ENCODE data around the gene ANGEL2. TPM values are rescaled to one million over a fixed set of nuclear protein-coding genes. Genes with fewer than 3 reads are reported as not detected.
A peak's percentile ranks its signal among the peaks of the same experiment; 100 is the strongest.

Gene ANGEL2
- total RNA-seq, 1 donor from 2014 or later = 16.4 TPM

DNA sequence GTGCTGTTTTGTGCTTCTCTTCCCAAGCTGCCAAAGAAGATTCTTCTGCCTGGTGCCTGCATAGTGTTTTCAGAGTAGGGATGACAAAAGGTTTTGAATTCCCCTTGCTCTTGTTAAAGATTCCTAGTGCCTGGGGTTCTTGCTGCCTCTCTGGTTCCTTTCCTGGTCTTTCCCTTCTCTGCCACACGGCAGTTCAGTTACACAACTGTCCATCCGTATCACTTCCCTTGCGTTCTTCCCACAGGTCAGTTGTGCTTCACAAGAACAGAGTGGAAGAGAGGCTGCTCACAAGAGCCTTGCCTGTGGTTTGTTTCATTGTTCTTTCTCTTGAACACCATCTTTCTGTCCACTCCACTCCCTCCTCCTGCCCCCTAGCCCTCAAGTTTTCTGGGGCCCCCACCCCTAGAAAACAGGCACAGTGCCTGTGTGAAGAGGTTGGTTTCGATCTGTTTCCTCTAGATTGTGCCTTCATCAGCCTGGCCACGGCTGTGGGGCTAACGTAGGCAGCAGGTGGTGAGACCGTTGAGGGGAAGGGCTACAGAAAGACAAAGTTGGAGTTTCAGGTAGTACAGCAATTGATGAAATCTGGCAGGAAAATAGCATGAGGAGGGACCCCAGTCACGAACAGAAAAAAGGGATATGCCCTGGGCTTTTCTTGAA lies 59.6 kb downstream of the ANGEL2 start:
- H3K36me3 ChIP-seq = no peaks in the 10 kb centered on the region
- no peak overlapping the region for H3K27ac ChIP-seq (replicated peaks)
- TF ChIP-seq, protein P1, sequence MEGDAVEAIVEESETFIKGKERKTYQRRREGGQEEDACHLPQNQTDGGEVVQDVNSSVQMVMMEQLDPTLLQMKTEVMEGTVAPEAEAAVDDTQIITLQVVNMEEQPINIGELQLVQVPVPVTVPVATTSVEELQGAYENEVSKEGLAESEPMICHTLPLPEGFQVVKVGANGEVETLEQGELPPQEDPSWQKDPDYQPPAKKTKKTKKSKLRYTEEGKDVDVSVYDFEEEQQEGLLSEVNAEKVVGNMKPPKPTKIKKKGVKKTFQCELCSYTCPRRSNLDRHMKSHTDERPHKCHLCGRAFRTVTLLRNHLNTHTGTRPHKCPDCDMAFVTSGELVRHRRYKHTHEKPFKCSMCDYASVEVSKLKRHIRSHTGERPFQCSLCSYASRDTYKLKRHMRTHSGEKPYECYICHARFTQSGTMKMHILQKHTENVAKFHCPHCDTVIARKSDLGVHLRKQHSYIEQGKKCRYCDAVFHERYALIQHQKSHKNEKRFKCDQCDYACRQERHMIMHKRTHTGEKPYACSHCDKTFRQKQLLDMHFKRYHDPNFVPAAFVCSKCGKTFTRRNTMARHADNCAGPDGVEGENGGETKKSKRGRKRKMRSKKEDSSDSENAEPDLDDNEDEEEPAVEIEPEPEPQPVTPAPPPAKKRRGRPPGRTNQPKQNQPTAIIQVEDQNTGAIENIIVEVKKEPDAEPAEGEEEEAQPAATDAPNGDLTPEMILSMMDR (IDR thresholded peaks at IDR 0.05; ENCODE audit: borderline replicate concordance) = no peak
- intact Hi-C loops (cut with micrococcal nuclease) = no loop called here
- no peak overlapping the region for H3K4me3 ChIP-seq
- peaks cover 55% of the 10 kb centered on the region for H3K27me3 ChIP-seq (ENCODE audit: low read depth)
- H3K4me1 ChIP-seq = peaks cover 11% of the 10 kb centered on the region
- no peaks in the 10 kb centered on the region for H3K9me3 ChIP-seq (replicated peaks)
- DNase-seq = no peak

DNA sequence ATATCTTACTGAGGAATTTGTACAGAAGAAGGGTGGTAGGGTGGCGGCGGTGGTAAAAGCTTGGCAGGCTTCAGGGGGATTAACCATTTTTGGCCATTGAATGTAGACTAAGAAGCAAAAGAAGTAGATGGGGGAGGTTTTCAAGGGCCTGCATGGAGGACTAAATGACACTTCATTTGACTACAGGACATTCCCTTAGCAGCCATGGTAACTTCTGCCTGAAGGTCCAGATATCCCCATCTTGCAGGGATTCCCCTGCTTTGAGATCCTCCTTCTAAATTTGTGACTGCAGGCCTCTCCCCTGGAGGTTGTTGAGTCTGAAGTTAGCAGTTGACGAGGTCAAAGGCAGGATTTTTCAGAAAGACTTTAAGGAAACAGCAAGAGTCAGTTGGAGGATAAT lies 60.6 kb downstream of the ANGEL2 start:
- DNase-seq = no peak
- TF ChIP-seq, protein P1 (IDR thresholded peaks at IDR 0.05; ENCODE audit: borderline replicate concordance) = no peak
- intact Hi-C loops (cut with micrococcal nuclease) = no loop called here
- Histone ChIP-seq H3K27ac (replicated peaks) (no peak overlapping the region), H3K4me3 (no peak overlapping the region), H3K27me3 (ENCODE audit: low read depth) (peaks cover 61% of the 10 kb centered on the region), H3K36me3 (no peaks in the 10 kb centered on the region), H3K9me3 (replicated peaks) (no peaks in the 10 kb centered on the region), H3K4me1 (peaks cover 21% of the 10 kb centered on the region)

DNA sequence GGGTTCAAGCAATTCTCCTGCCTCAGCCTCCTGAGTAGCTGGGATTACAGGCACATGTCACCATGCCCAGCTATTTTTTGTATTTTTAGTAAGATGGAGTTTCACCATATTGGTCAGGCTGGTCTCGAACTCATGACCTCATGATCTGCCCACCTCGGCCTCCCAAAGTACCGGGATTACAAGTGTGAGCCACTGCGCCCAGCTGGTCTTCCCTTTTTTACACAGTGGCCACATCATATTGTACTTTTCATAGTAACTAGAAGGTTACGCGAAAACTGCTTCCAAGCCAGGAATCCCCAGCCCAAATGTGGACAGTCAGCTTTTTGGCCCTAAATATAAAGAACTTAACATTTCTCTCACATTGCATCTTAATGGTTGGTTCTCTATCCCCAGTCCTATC lies 61.2 kb downstream of the ANGEL2 start:
- Histone ChIP-seq H3K27me3 (ENCODE audit: low read depth) (peaks cover 64% of the 10 kb centered on the region), H3K36me3 (no peaks in the 10 kb centered on the region), H3K9me3 (replicated peaks) (no peaks in the 10 kb centered on the region), H3K4me3 (no peak overlapping the region), H3K4me1 (peaks cover 26% of the 10 kb centered on the region), H3K27ac (replicated peaks) (no peak overlapping the region)
- no peak for DNase-seq
- intact Hi-C loops (cut with micrococcal nuclease) = no loop called here
- TF ChIP-seq, protein P1 (IDR thresholded peaks at IDR 0.05; ENCODE audit: borderline replicate concordance) = no peak

DNA sequence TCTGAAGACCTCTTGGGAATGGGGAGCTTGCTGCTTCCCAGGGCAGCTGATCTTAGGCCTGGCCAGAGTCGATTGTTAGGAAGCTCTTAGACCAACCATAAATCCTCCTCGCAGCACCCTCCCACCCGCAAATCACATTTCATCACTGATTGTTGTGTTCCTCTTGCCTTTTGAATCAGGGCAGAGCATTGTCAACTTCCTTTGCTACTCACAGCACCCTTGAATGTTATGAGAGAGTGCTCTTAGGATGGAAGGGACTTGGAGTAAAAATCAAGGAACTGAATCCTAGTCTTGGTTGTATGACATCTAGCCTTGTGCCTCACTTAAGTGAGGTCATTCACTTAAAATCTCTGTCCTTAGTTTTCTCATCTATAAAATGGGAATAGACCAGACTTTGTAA lies 62.3 kb downstream of the ANGEL2 start:
- no peaks in the 10 kb centered on the region for H3K36me3 ChIP-seq
- intact Hi-C loops (cut with micrococcal nuclease) = no loop called here
- peaks cover 26% of the 10 kb centered on the region for H3K4me1 ChIP-seq

DNA sequence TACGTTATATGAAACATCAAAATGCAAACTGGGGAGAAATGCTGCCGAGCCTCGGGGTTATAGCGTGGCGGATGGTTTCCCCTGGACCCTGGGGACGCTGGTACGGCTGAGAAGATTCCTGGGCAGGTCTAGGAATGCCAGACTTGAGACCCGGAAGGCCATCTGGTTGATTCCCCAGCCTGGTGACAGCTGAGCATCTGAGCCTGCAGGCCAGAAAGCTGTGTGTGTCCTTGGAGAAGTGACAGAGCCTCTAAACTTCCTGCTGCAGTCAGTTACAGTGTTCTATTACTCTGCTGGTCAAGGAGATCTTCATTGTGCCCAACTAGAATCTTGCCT lies 63.1 kb downstream of the ANGEL2 start:
- H3K9me3 ChIP-seq (replicated peaks) = no peaks in the 10 kb centered on the region
- no peak overlapping the region for H3K27ac ChIP-seq (replicated peaks)
- TF ChIP-seq, protein P1 (IDR thresholded peaks at IDR 0.05; ENCODE audit: borderline replicate concordance) = no peak
- intact Hi-C loops (cut with micrococcal nuclease) = no loop called here
- H3K4me1 ChIP-seq = peaks cover 26% of the 10 kb centered on the region
- no peak for DNase-seq
- H3K27me3 ChIP-seq (ENCODE audit: low read depth) = peaks cover 72% of the 10 kb centered on the region
- no peaks in the 10 kb centered on the region for H3K36me3 ChIP-seq
- peak overlapping the region; percentile 75 for H3K4me3 ChIP-seq

More for the DNA sequence above, 62.3 kb downstream of the ANGEL2 start:
- no peak for DNase-seq
- no peak overlapping the region for H3K27ac ChIP-seq (replicated peaks)
- no peak overlapping the region for H3K4me3 ChIP-seq
- TF ChIP-seq, protein P1 (IDR thresholded peaks at IDR 0.05; ENCODE audit: borderline replicate concordance) = no peak
- peaks cover 73% of the 10 kb centered on the region for H3K27me3 ChIP-seq (ENCODE audit: low read depth)
- H3K9me3 ChIP-seq (replicated peaks) = no peaks in the 10 kb centered on the region
